Rectal smooth muscle tissue (tissue), 1 donor: ENCODE results near the gene CASTOR1.

Experiments
- H3K27ac ChIP-seq: one replicate; pipeline ENCODE4 v1.7.0; 2013; ENCODE audit warnings: low read depth, low read length, inconsistent platforms
- H3K27me3 ChIP-seq: one replicate; pipeline ENCODE4 v1.7.0; 2013; ENCODE audit warnings: low read length; ENCODE audit not compliant: control insufficient read depth, insufficient read depth
- H3K36me3 ChIP-seq: one replicate; pipeline ENCODE4 v1.7.0; 2013; ENCODE audit warnings: low read length; ENCODE audit not compliant: control insufficient read depth, insufficient read depth
- H3K4me1 ChIP-seq: one replicate; pipeline ENCODE4 v1.7.0; 2013; ENCODE audit warnings: low read length; ENCODE audit not compliant: control insufficient read depth, insufficient read depth
- H3K4me3 ChIP-seq: one replicate; pipeline ENCODE4 v1.7.0; 2013; ENCODE audit warnings: low read length
- H3K9ac ChIP-seq: one replicate; pipeline ENCODE4 v1.7.0; 2013; ENCODE audit warnings: low read length

The CASTOR1 gene

GRCh38 chr22:30326706-30327362, 37.5 kb upstream of the CASTOR1 start, which contains the start of gene TBC1D10A:
TBC1D10A (minus strand) TSS chr22:30326941; CDS start chr22:30326881, 60 bp downstream.
- Histone ChIP-seq H3K4me3 (peak within 1 kb of the TSS; percentile 92), H3K27me3 (no peaks in the 10 kb centered on the region), H3K9ac (peak within 1 kb of the TSS; percentile 90), H3K36me3 (peaks cover 4% of the 10 kb centered on the region), H3K27ac (peak within 1 kb of the TSS; percentile 84), H3K4me1 (peaks cover 19% of the 10 kb centered on the region)

GRCh38 chr22:30326255-30326705, 37.0 kb upstream of the CASTOR1 start:
- Histone ChIP-seq H3K4me1 (peaks cover 19% of the 10 kb centered on the region), H3K4me3 (peak overlapping the region; percentile 92), H3K36me3 (peaks cover 4% of the 10 kb centered on the region), H3K27me3 (no peaks in the 10 kb centered on the region), H3K27ac (peak overlapping the region; percentile 84), H3K9ac (peak overlapping the region; percentile 90)

GRCh38 chr22:30325724-30326254, 36.5 kb upstream of the CASTOR1 start:
- H3K4me3 ChIP-seq: peak overlapping the region; percentile 92
- no peaks in the 10 kb centered on the region for H3K27me3 ChIP-seq
- H3K9ac ChIP-seq: peak overlapping the region; percentile 71
- H3K36me3 ChIP-seq: peaks cover 4% of the 10 kb centered on the region
- peaks cover 19% of the 10 kb centered on the region for H3K4me1 ChIP-seq
- peak overlapping the region; percentile 84 for H3K27ac ChIP-seq

GRCh38 chr22:30325065-30325720, 35.9 kb upstream of the CASTOR1 start:
- peaks cover 19% of the 10 kb centered on the region for H3K4me1 ChIP-seq

DNA sequence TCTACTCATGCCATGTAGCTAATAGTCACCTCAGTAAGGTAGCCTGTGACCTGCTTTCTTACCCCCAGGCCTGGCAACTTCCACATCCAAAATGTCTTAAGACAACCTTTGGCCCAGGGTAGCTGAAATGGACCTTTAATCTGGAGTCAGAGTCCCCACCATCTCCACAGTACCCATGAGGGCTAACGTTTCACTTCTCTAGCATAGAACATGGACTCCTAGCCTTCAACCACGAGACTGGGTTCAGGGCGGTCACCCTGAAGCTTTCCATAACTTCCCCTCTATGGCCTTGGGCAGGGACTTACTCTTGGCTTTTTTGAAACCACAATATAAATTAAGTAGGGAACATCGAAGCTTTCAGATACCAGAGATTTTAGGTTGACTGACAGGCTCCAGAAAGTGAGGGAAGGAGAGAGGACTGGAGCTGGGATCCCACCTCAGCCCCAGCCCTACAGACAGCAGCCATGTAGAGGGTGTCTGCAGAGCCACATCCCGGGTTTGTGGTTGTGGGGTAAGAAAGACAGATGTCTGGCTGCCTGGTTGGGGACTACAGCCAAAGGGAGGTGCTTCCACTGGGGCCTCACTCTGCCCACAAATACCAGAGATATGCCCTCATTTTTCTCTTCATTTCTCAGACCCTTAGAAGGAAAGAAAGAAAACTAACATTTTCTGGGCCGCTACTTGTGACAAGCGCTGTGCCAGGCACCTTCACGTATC, 34.9 kb upstream of the CASTOR1 start:
- H3K4me1 ChIP-seq: peaks cover 19% of the 10 kb centered on the region
- no peaks in the 10 kb centered on the region for H3K27me3 ChIP-seq
- peak overlapping the region; percentile 84 for H3K27ac ChIP-seq
- H3K36me3 ChIP-seq: peaks cover 4% of the 10 kb centered on the region
- H3K9ac ChIP-seq: no peak overlapping the region
- H3K4me3 ChIP-seq: peak overlapping the region; percentile 92

More at GRCh38 chr22:30325065-30325720, 35.9 kb upstream of the CASTOR1 start:
- Histone ChIP-seq H3K9ac (peak overlapping the region; percentile 71), H3K27me3 (no peaks in the 10 kb centered on the region), H3K4me3 (peak overlapping the region; percentile 92), H3K27ac (peak overlapping the region; percentile 84), H3K36me3 (peaks cover 3% of the 10 kb centered on the region)

- H3K4me1 ChIP-seq: peaks cover 19% of the 10 kb centered on the region
- H3K27ac ChIP-seq: no peak overlapping the region
- no peak overlapping the region for H3K9ac ChIP-seq
Measured at GRCh38 chr22:30323246-30323645, 33.9 kb upstream of the CASTOR1 start.

GRCh38 chr22:30321461-30321860, 32.2 kb upstream of the CASTOR1 start:
- Histone ChIP-seq H3K27ac (no peak overlapping the region), H3K27me3 (no peaks in the 10 kb centered on the region), H3K4me1 (peaks cover 16% of the 10 kb centered on the region), H3K36me3 (peaks cover 4% of the 10 kb centered on the region), H3K4me3 (no peak overlapping the region), H3K9ac (no peak overlapping the region)

More at GRCh38 chr22:30323246-30323645, 33.9 kb upstream of the CASTOR1 start:
- Histone ChIP-seq H3K36me3 (peaks cover 4% of the 10 kb centered on the region), H3K27me3 (no peaks in the 10 kb centered on the region), H3K4me3 (no peak overlapping the region)

DNA sequence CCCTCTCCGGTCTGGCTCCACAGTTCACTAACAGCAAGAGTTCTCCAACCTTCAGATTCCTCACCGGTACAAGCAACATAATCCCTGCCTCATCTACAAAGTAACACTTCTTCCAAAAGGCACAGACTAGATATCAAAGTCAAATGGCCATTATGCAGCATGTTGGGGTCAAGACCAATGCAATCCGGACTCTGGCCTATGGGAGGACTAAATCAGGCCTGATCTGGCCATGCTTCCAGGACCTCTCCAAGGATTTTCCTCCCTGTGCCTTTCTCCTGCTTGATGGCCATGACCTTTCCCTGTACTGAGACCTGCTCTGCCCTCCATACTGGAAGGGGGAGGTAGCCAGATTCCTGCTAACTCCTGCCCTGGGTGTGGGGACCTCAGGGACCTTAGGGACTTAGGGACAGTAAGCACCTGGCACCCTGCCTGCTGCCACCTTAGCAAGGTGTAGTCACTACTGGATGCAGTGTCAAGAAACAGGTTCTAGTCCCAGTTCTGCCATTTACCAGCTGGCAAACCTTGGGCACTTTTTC, 30.8 kb upstream of the CASTOR1 start:
- Histone ChIP-seq H3K4me1 (peaks cover 12% of the 10 kb centered on the region), H3K4me3 (no peak overlapping the region), H3K9ac (no peak overlapping the region), H3K27ac (no peak overlapping the region), H3K36me3 (peaks cover 4% of the 10 kb centered on the region), H3K27me3 (no peaks in the 10 kb centered on the region)

DNA sequence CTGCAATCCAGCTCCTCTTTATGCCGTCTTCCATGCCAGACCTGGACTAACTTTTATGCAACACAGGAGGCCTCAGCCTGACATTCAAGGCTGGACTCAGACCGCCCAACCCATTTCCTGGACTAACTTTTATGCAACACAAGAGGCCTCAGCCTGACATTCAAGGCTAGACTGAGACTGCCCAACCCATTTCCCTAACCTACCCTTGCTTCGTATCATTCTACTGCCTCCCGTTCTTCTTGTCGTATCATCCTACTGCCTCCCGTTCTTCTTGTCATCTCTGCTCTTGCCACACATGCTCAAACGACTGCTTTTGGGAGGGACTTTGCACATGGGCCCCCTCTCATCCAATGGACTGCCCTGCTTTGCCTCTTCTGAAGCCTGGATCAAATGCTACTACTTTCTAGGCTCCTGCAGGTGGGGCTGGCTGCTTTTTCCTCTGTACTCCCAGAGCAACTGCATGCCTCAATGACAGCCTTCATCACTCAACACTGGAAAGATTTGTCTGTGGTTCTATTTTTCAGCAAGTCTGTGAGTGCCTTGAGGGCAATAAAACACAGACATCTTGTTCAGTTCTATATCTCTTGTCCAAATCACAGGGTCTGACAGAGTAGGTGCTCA, 29.6 kb upstream of the CASTOR1 start:
- H3K36me3 ChIP-seq: peaks cover 4% of the 10 kb centered on the region
- H3K27ac ChIP-seq: no peak overlapping the region
- H3K4me1 ChIP-seq: peaks cover 5% of the 10 kb centered on the region
- no peak overlapping the region for H3K9ac ChIP-seq
- no peaks in the 10 kb centered on the region for H3K27me3 ChIP-seq
- H3K4me3 ChIP-seq: no peak overlapping the region

GRCh38 chr22:30317778-30318177, 28.5 kb upstream of the CASTOR1 start:
- Histone ChIP-seq H3K36me3 (peaks cover 4% of the 10 kb centered on the region), H3K4me1 (peaks cover 5% of the 10 kb centered on the region), H3K4me3 (no peak overlapping the region), H3K9ac (no peak overlapping the region), H3K27ac (no peak overlapping the region), H3K27me3 (no peaks in the 10 kb centered on the region)

GRCh38 chr22:30315962-30316576, 26.8 kb upstream of the CASTOR1 start:
- Histone ChIP-seq H3K36me3 (peaks cover 4% of the 10 kb centered on the region), H3K27ac (no peak overlapping the region), H3K4me1 (peaks cover 16% of the 10 kb centered on the region)

More at GRCh38 chr22:30315962-30316576, 26.8 kb upstream of the CASTOR1 start:
- H3K9ac ChIP-seq: no peak overlapping the region
- no peaks in the 10 kb centered on the region for H3K27me3 ChIP-seq
- no peak overlapping the region for H3K4me3 ChIP-seq
